ENCODE measurements around the gene PTCD2. TPM values are rescaled to one million over a fixed set of nuclear protein-coding genes. Genes with fewer than 3 reads are reported as not detected.

PTCD2 gene
- total RNA-seq (10 to 100 TPM; 10.4 to 11.5 TPM), polyA plus RNA-seq (ENCODE audit: insufficient read length in 2 of 2) (1 to 10 TPM; 8.9 to 9.6 TPM)
- long read RNA-seq, donor 1, full-length matches to known transcripts, result 3 of 3 reads
- long read RNA-seq, donor 1, partial matches to known transcripts, result 0 of 3 reads
- long read RNA-seq, donor 1, other reads (novel, unspliced or antisense), result 0 of 3 reads
- long read RNA-seq, donor 2, result 0 reads
- long read RNA-seq, donor 3, result 0 reads
- long read RNA-seq, donor 4, full-length matches to known transcripts, result 4 of 4 reads
- long read RNA-seq, donor 4, partial matches to known transcripts, result 0 of 4 reads
- long read RNA-seq, donor 4, other reads (novel, unspliced or antisense), result 0 of 4 reads

- DNase-seq (ENCODE audit: low read depth in 4 of 6, low spot score in 6 of 6), result peak; percentile 90 to 100 (median 96)
- WGBS (ENCODE audit: insufficient coverage), result 0% methylated on average over 40 of the region's 40 CpGs
- peaks cover 6% of the 10 kb centered on the region for H3K4me1 ChIP-seq (ENCODE audit: control insufficient read depth, insufficient read depth, low read length)
- peak within 1 kb of the TSS; percentile 95 for H3K27ac ChIP-seq (ENCODE audit: low read depth, low read length)
- peak within 1 kb of the TSS; percentile 90 for H3K4me3 ChIP-seq (ENCODE audit: low read depth, low read length)
- no peaks in the 10 kb centered on the region for H3K9me3 ChIP-seq (ENCODE audit: control insufficient read depth, insufficient read depth, low read length)
- H3K36me3 ChIP-seq (ENCODE audit: control insufficient read depth, insufficient read depth, low read length), result peaks cover 11% of the 10 kb centered on the region
- no peaks in the 10 kb centered on the region for H3K27me3 ChIP-seq (ENCODE audit: control insufficient read depth, insufficient read depth, low read length)
Observed at GRCh38 chr5:72319976-72320752, at the start of gene PTCD2, which contains the start of gene MRPS27. Gene PTCD2 (plus strand): TSS chr5:72320373. CDS start chr5:72320383, 10 bp downstream. Gene MRPS27 (minus strand): TSS chr5:72320240. CDS start chr5:72320221, 19 bp downstream.

- Histone ChIP-seq H3K36me3 (ENCODE audit: control insufficient read depth, insufficient read depth, low read length) (no peaks in the 10 kb centered on the region), H3K4me3 (ENCODE audit: low read depth, low read length) (no peak overlapping the region), H3K27me3 (ENCODE audit: control insufficient read depth, insufficient read depth, low read length) (no peaks in the 10 kb centered on the region), H3K27ac (ENCODE audit: low read depth, low read length) (no peak overlapping the region), H3K4me1 (ENCODE audit: control insufficient read depth, insufficient read depth, low read length) (no peaks in the 10 kb centered on the region), H3K9me3 (ENCODE audit: control insufficient read depth, insufficient read depth, low read length) (peaks cover 4% of the 10 kb centered on the region)
- no CpG with 5 or more reads among the region's 3 CpGs for WGBS (ENCODE audit: insufficient coverage)
- DNase-seq (ENCODE audit: low read depth in 4 of 6, low spot score in 6 of 6), result peak in 1 of 6 donors; percentile 41
Observed at GRCh38 chr5:72271702-72272101, 48.5 kb upstream of the PTCD2 start.

GRCh38 chr5:72272398-72272797 is 47.8 kb upstream of the PTCD2 start:
- WGBS (ENCODE audit: insufficient coverage), result no CpG with 5 or more reads among the region's 4 CpGs
- Histone ChIP-seq H3K27ac (ENCODE audit: low read depth, low read length) (no peak overlapping the region), H3K4me1 (ENCODE audit: control insufficient read depth, insufficient read depth, low read length) (no peaks in the 10 kb centered on the region), H3K27me3 (ENCODE audit: control insufficient read depth, insufficient read depth, low read length) (no peaks in the 10 kb centered on the region), H3K36me3 (ENCODE audit: control insufficient read depth, insufficient read depth, low read length) (no peaks in the 10 kb centered on the region), H3K4me3 (ENCODE audit: low read depth, low read length) (no peak overlapping the region), H3K9me3 (ENCODE audit: control insufficient read depth, insufficient read depth, low read length) (peaks cover 4% of the 10 kb centered on the region)
- DNase-seq (ENCODE audit: low read depth in 4 of 6, low spot score in 6 of 6), result no peak

- DNase-seq (ENCODE audit: low read depth in 4 of 6, low spot score in 6 of 6), result no peak
- Histone ChIP-seq H3K27me3 (ENCODE audit: control insufficient read depth, insufficient read depth, low read length) (no peaks in the 10 kb centered on the region), H3K36me3 (ENCODE audit: control insufficient read depth, insufficient read depth, low read length) (no peaks in the 10 kb centered on the region), H3K27ac (ENCODE audit: low read depth, low read length) (no peak overlapping the region), H3K4me3 (ENCODE audit: low read depth, low read length) (no peak overlapping the region), H3K4me1 (ENCODE audit: control insufficient read depth, insufficient read depth, low read length) (no peaks in the 10 kb centered on the region), H3K9me3 (ENCODE audit: control insufficient read depth, insufficient read depth, low read length) (peaks cover 4% of the 10 kb centered on the region)
- WGBS (ENCODE audit: insufficient coverage), result no CpG with 5 or more reads among the region's 7 CpGs
Observed at GRCh38 chr5:72273547-72273946, 46.6 kb upstream of the PTCD2 start.

GRCh38 chr5:72276219-72276752 is 43.9 kb upstream of the PTCD2 start:
- DNase-seq (ENCODE audit: low read depth in 4 of 6, low spot score in 6 of 6), result no peak
- Histone ChIP-seq H3K4me3 (ENCODE audit: low read depth, low read length) (no peak overlapping the region), H3K27me3 (ENCODE audit: control insufficient read depth, insufficient read depth, low read length) (no peaks in the 10 kb centered on the region), H3K9me3 (ENCODE audit: control insufficient read depth, insufficient read depth, low read length) (peaks cover 4% of the 10 kb centered on the region), H3K36me3 (ENCODE audit: control insufficient read depth, insufficient read depth, low read length) (no peaks in the 10 kb centered on the region), H3K4me1 (ENCODE audit: control insufficient read depth, insufficient read depth, low read length) (no peaks in the 10 kb centered on the region), H3K27ac (ENCODE audit: low read depth, low read length) (no peak overlapping the region)
- no CpG with 5 or more reads among the region's 3 CpGs for WGBS (ENCODE audit: insufficient coverage)

- Histone ChIP-seq H3K4me1 (ENCODE audit: control insufficient read depth, insufficient read depth, low read length) (no peaks in the 10 kb centered on the region), H3K27ac (ENCODE audit: low read depth, low read length) (no peak overlapping the region), H3K36me3 (ENCODE audit: control insufficient read depth, insufficient read depth, low read length) (no peaks in the 10 kb centered on the region), H3K27me3 (ENCODE audit: control insufficient read depth, insufficient read depth, low read length) (no peaks in the 10 kb centered on the region), H3K9me3 (ENCODE audit: control insufficient read depth, insufficient read depth, low read length) (peaks cover 4% of the 10 kb centered on the region), H3K4me3 (ENCODE audit: low read depth, low read length) (no peak overlapping the region)
- WGBS (ENCODE audit: insufficient coverage), result no CpG with 5 or more reads among the region's 2 CpGs
- DNase-seq (ENCODE audit: low read depth in 4 of 6, low spot score in 6 of 6), result peak in 2 of 6 donors; percentile 70 to 74
Observed at GRCh38 chr5:72280581-72281069, 39.5 kb upstream of the PTCD2 start.

- DNase-seq (ENCODE audit: low read depth in 4 of 6, low spot score in 6 of 6), result no peak
- 78% methylated on average over 1 of the region's 1 CpG for WGBS (ENCODE audit: insufficient coverage)
- H3K27ac ChIP-seq (ENCODE audit: low read depth, low read length), result peak overlapping the region; percentile 10
Observed at GRCh38 chr5:72281430-72281763, 38.8 kb upstream of the PTCD2 start.

GRCh38 chr5:72281764-72282499 is 38.2 kb upstream of the PTCD2 start:
- Histone ChIP-seq H3K4me3 (ENCODE audit: low read depth, low read length) (no peak overlapping the region), H3K27me3 (ENCODE audit: control insufficient read depth, insufficient read depth, low read length) (no peaks in the 10 kb centered on the region), H3K4me1 (ENCODE audit: control insufficient read depth, insufficient read depth, low read length) (no peaks in the 10 kb centered on the region), H3K36me3 (ENCODE audit: control insufficient read depth, insufficient read depth, low read length) (no peaks in the 10 kb centered on the region), H3K9me3 (ENCODE audit: control insufficient read depth, insufficient read depth, low read length) (no peaks in the 10 kb centered on the region), H3K27ac (ENCODE audit: low read depth, low read length) (peak overlapping the region; percentile 10)
- no CpG with 5 or more reads among the region's 3 CpGs for WGBS (ENCODE audit: insufficient coverage)
- DNase-seq (ENCODE audit: low read depth in 4 of 6, low spot score in 6 of 6), result peak in 1 of 6 donors; percentile 23

More at GRCh38 chr5:72281430-72281763, 38.8 kb upstream of the PTCD2 start:
- no peaks in the 10 kb centered on the region for H3K4me1 ChIP-seq (ENCODE audit: control insufficient read depth, insufficient read depth, low read length)
- peaks cover 2% of the 10 kb centered on the region for H3K9me3 ChIP-seq (ENCODE audit: control insufficient read depth, insufficient read depth, low read length)
- H3K27me3 ChIP-seq (ENCODE audit: control insufficient read depth, insufficient read depth, low read length), result no peaks in the 10 kb centered on the region
- no peaks in the 10 kb centered on the region for H3K36me3 ChIP-seq (ENCODE audit: control insufficient read depth, insufficient read depth, low read length)
- H3K4me3 ChIP-seq (ENCODE audit: low read depth, low read length), result no peak overlapping the region

GRCh38 chr5:72282878-72283277 is 37.3 kb upstream of the PTCD2 start:
- no peak overlapping the region for H3K27ac ChIP-seq (ENCODE audit: low read depth, low read length)
- no peak overlapping the region for H3K4me3 ChIP-seq (ENCODE audit: low read depth, low read length)
- no peaks in the 10 kb centered on the region for H3K36me3 ChIP-seq (ENCODE audit: control insufficient read depth, insufficient read depth, low read length)
- H3K4me1 ChIP-seq (ENCODE audit: control insufficient read depth, insufficient read depth, low read length), result no peaks in the 10 kb centered on the region
- no peaks in the 10 kb centered on the region for H3K9me3 ChIP-seq (ENCODE audit: control insufficient read depth, insufficient read depth, low read length)
- DNase-seq (ENCODE audit: low read depth in 4 of 6, low spot score in 6 of 6), result no peak
- no peaks in the 10 kb centered on the region for H3K27me3 ChIP-seq (ENCODE audit: control insufficient read depth, insufficient read depth, low read length)
- no CpG with 5 or more reads among the region's 2 CpGs for WGBS (ENCODE audit: insufficient coverage)

All from spinal cord (tissue), 10 donors.